ENCODE results near the gene KCNK13. TPM values are rescaled to one million over a fixed set of nuclear protein-coding genes. Genes with fewer than 3 reads are reported as not detected.

Gene KCNK13
- total and polyA plus RNA-seq, 3 experiments from 2014 or later = 0.09 to 0.16 TPM; not detected in 1

GRCh38 chr14:90054803-90055202 lies 7.0 kb upstream of the KCNK13 start:
- Histone ChIP-seq H3K36me3 (ENCODE audit: insufficient read depth, low read length) (no peaks in the 10 kb centered on the region), H3K9me3 (ENCODE audit: low read length) (no peaks in the 10 kb centered on the region), H3K27ac (ENCODE audit: low read depth, low read length) (no peak overlapping the region), H3K4me3 (ENCODE audit: low read length) (no peak overlapping the region), H3K27me3 (ENCODE audit: insufficient read depth, low read length, poor library complexity, severe bottlenecking) (no peaks in the 10 kb centered on the region), H3K4me1 (ENCODE audit: insufficient read depth, low read length) (no peaks in the 10 kb centered on the region)
- ChIA-PET POLR2A (no interaction called here), CTCF (no interaction called here)
- DNase-seq = no peak
- H3K27me3 Mint-ChIP-seq = peaks cover 30 to 77% of the 10 kb centered on the region in 2 donors
- no peak overlapping the region for H3K4me3 Mint-ChIP-seq
- H3K36me3 Mint-ChIP-seq = no peaks in the 10 kb centered on the region
- no peaks in the 10 kb centered on the region for H3K9me3 Mint-ChIP-seq
- H3K27ac Mint-ChIP-seq = no peak overlapping the region
- H3K4me1 Mint-ChIP-seq = peaks cover 6 to 11% (median 8%) of the 10 kb centered on the region in 3 donors

- no peaks in the 10 kb centered on the region for H3K9me3 Mint-ChIP-seq
- H3K4me1 Mint-ChIP-seq = peaks cover 12 to 23% (median 13%) of the 10 kb centered on the region in 3 donors
- H3K4me3 Mint-ChIP-seq = no peak overlapping the region
- Histone ChIP-seq H3K36me3 (ENCODE audit: insufficient read depth, low read length) (no peaks in the 10 kb centered on the region), H3K27ac (ENCODE audit: low read depth, low read length) (no peak overlapping the region), H3K9me3 (ENCODE audit: low read length) (no peaks in the 10 kb centered on the region), H3K27me3 (ENCODE audit: insufficient read depth, low read length, poor library complexity, severe bottlenecking) (no peaks in the 10 kb centered on the region), H3K4me3 (ENCODE audit: low read length) (no peak overlapping the region), H3K4me1 (ENCODE audit: insufficient read depth, low read length) (no peaks in the 10 kb centered on the region)
- H3K36me3 Mint-ChIP-seq = no peaks in the 10 kb centered on the region
- H3K27me3 Mint-ChIP-seq = peaks cover 30 to 76% of the 10 kb centered on the region in 2 donors
- H3K27ac Mint-ChIP-seq = peak overlapping the region in 1 of 8 donors; percentile 1
- no peak for DNase-seq
- ChIA-PET CTCF (no interaction called here), POLR2A (no interaction called here)
These were observed 5.0 kb upstream of the KCNK13 start for GRCh38 chr14:90056826-90057225.

- POLR2A ChIA-PET = no interaction called here
- Mint-ChIP-seq H3K4me3 (peak overlapping the region in 6 of 7 donors; percentile 14 to 79 (median 70)), H3K27me3 (peaks cover 47 to 75% of the 10 kb centered on the region in 2 donors), H3K36me3 (no peaks in the 10 kb centered on the region), H3K4me1 (peaks cover 22 to 39% (median 24%) of the 10 kb centered on the region in 3 donors), H3K9me3 (no peaks in the 10 kb centered on the region), H3K27ac (no peak overlapping the region)
- no peak overlapping the region for H3K27ac ChIP-seq (ENCODE audit: low read depth, low read length)
- CTCF ChIA-PET = no interaction called here
- no peaks in the 10 kb centered on the region for H3K4me1 ChIP-seq (ENCODE audit: insufficient read depth, low read length)
- no peak overlapping the region for H3K4me3 ChIP-seq (ENCODE audit: low read length)
- H3K9me3 ChIP-seq (ENCODE audit: low read length) = no peaks in the 10 kb centered on the region
- DNase-seq = no peak
- H3K36me3 ChIP-seq (ENCODE audit: insufficient read depth, low read length) = no peaks in the 10 kb centered on the region
- peaks cover 9% of the 10 kb centered on the region for H3K27me3 ChIP-seq (ENCODE audit: insufficient read depth, low read length, poor library complexity, severe bottlenecking)
These were observed 2.8 kb upstream of the KCNK13 start for GRCh38 chr14:90058876-90059458.

GRCh38 chr14:90060312-90060964 lies 1.4 kb upstream of the KCNK13 start:
- Histone ChIP-seq H3K27me3 (ENCODE audit: insufficient read depth, low read length, poor library complexity, severe bottlenecking) (peaks cover 9% of the 10 kb centered on the region), H3K27ac (ENCODE audit: low read depth, low read length) (no peak overlapping the region), H3K36me3 (ENCODE audit: insufficient read depth, low read length) (no peaks in the 10 kb centered on the region), H3K4me1 (ENCODE audit: insufficient read depth, low read length) (no peaks in the 10 kb centered on the region), H3K4me3 (ENCODE audit: low read length) (peak overlapping the region; percentile 5), H3K9me3 (ENCODE audit: low read length) (no peaks in the 10 kb centered on the region)
- Mint-ChIP-seq H3K4me3 (peak overlapping the region; percentile 60 to 79 (median 72)), H3K27me3 (peaks cover 54 to 75% of the 10 kb centered on the region in 2 donors), H3K4me1 (peaks cover 22 to 39% (median 24%) of the 10 kb centered on the region in 3 donors), H3K36me3 (no peaks in the 10 kb centered on the region), H3K27ac (no peak overlapping the region), H3K9me3 (no peaks in the 10 kb centered on the region)
- peak in 2 of 5 donors; percentile 17 to 22 for DNase-seq
- ChIA-PET CTCF (no interaction called here), POLR2A (no interaction called here)

GRCh38 chr14:90060965-90061684 lies 669 bp upstream of the KCNK13 start:
- no peak for DNase-seq
- Mint-ChIP-seq H3K4me1 (peaks cover 22 to 39% (median 24%) of the 10 kb centered on the region in 3 donors), H3K36me3 (no peaks in the 10 kb centered on the region), H3K9me3 (no peaks in the 10 kb centered on the region), H3K4me3 (peak overlapping the region in 6 of 7 donors; percentile 48 to 79 (median 63)), H3K27ac (no peak overlapping the region), H3K27me3 (peaks cover 51 to 71% of the 10 kb centered on the region in 2 donors)
- Histone ChIP-seq H3K36me3 (ENCODE audit: insufficient read depth, low read length) (no peaks in the 10 kb centered on the region), H3K4me3 (ENCODE audit: low read length) (peak overlapping the region; percentile 5), H3K9me3 (ENCODE audit: low read length) (no peaks in the 10 kb centered on the region), H3K27ac (ENCODE audit: low read depth, low read length) (no peak overlapping the region), H3K27me3 (ENCODE audit: insufficient read depth, low read length, poor library complexity, severe bottlenecking) (peaks cover 9% of the 10 kb centered on the region), H3K4me1 (ENCODE audit: insufficient read depth, low read length) (no peaks in the 10 kb centered on the region)
- ChIA-PET CTCF (no interaction called here), POLR2A (no interaction called here)

- no peaks in the 10 kb centered on the region for H3K9me3 Mint-ChIP-seq
- POLR2A ChIA-PET = interaction anchor here (0.7 kb wide), 1 partner anchor 107 kb away, joined by 3 read pairs; no protein-coding TSS in a partner anchor
- H3K4me1 ChIP-seq (ENCODE audit: insufficient read depth, low read length) = no peaks in the 10 kb centered on the region
- peak overlapping the region; percentile 41 for H3K4me3 ChIP-seq (ENCODE audit: low read length)
- H3K27me3 Mint-ChIP-seq = peaks cover 50 to 69% of the 10 kb centered on the region in 2 donors
- H3K9me3 ChIP-seq (ENCODE audit: low read length) = no peaks in the 10 kb centered on the region
- peak overlapping the region in 1 of 8 donors; percentile 69 for H3K27ac Mint-ChIP-seq
- H3K36me3 Mint-ChIP-seq = no peaks in the 10 kb centered on the region
- CTCF ChIA-PET = no interaction called here
- no peaks in the 10 kb centered on the region for H3K36me3 ChIP-seq (ENCODE audit: insufficient read depth, low read length)
- no peak for DNase-seq
- peaks cover 22 to 39% (median 24%) of the 10 kb centered on the region in 3 donors for H3K4me1 Mint-ChIP-seq
- no peak overlapping the region for H3K27ac ChIP-seq (ENCODE audit: low read depth, low read length)
- peak overlapping the region; percentile 71 to 86 (median 81) for H3K4me3 Mint-ChIP-seq
- H3K27me3 ChIP-seq (ENCODE audit: insufficient read depth, low read length, poor library complexity, severe bottlenecking) = peaks cover 9% of the 10 kb centered on the region
These were observed 467 bp downstream of the KCNK13 start for GRCh38 chr14:90062127-90062794.

- no peaks in the 10 kb centered on the region for H3K9me3 Mint-ChIP-seq
- POLR2A ChIA-PET = no interaction called here
- peaks cover 22 to 39% (median 24%) of the 10 kb centered on the region in 3 donors for H3K4me1 Mint-ChIP-seq
- H3K27me3 Mint-ChIP-seq = peaks cover 48 to 75% of the 10 kb centered on the region in 2 donors
- no peaks in the 10 kb centered on the region for H3K36me3 ChIP-seq (ENCODE audit: insufficient read depth, low read length)
- peak overlapping the region; percentile 71 to 86 (median 81) for H3K4me3 Mint-ChIP-seq
- CTCF ChIA-PET = no interaction called here
- peak overlapping the region in 1 of 8 donors; percentile 69 for H3K27ac Mint-ChIP-seq
- DNase-seq = no peak
- H3K27ac ChIP-seq (ENCODE audit: low read depth, low read length) = no peak overlapping the region
- no peaks in the 10 kb centered on the region for H3K9me3 ChIP-seq (ENCODE audit: low read length)
- H3K36me3 Mint-ChIP-seq = no peaks in the 10 kb centered on the region
- no peaks in the 10 kb centered on the region for H3K4me1 ChIP-seq (ENCODE audit: insufficient read depth, low read length)
- H3K4me3 ChIP-seq (ENCODE audit: low read length) = peak overlapping the region; percentile 41
- H3K27me3 ChIP-seq (ENCODE audit: insufficient read depth, low read length, poor library complexity, severe bottlenecking) = peaks cover 9% of the 10 kb centered on the region
These were observed 1.2 kb downstream of the KCNK13 start for GRCh38 chr14:90062822-90063539.
